Neural cell (in vitro differentiated cells): ENCODE data around the gene GLE1. TPM values are rescaled to one million over a fixed set of nuclear protein-coding genes. Genes with fewer than 3 reads are reported as not detected.

Source experiments
- H2AFZ ChIP-seq: fragments of 200-600, 300-800 bp; sonication (generic), shearing (Covaris generic); 2 replicates; pipeline ENCODE4 v1.6.0; 2014; ENCODE audit warnings: low read depth, mild to moderate bottlenecking, antibody characterized with exemption, low read length, moderate library complexity
- H3F3A ChIP-seq: fragments of 200-600 bp; shearing (Covaris generic); 2 replicates; pipeline ENCODE4 v1.6.1; 2016; ENCODE audit warnings: mild to moderate bottlenecking, moderate library complexity, mixed read lengths, antibody characterized with exemption, low read length; ENCODE audit not compliant: insufficient read depth, poor library complexity, severe bottlenecking
- H3K27ac ChIP-seq: fragments of 200-600, 300-800 bp; sonication (generic), shearing (Covaris generic); 2 replicates; pipeline ENCODE4 v1.5.1; 2014; ENCODE audit warnings: mild to moderate bottlenecking, low read length, moderate library complexity
- H3K27me3 ChIP-seq: fragments of 300-800, 200-600 bp; sonication (generic), shearing (Covaris generic); 2 replicates; pipeline ENCODE4 v1.6.0; 2014; ENCODE audit warnings: mild to moderate bottlenecking, low read depth, low read length, moderate library complexity; ENCODE audit not compliant: insufficient read depth
- H3K36me3 ChIP-seq: fragments of 300-800, 200-600 bp; sonication (generic), shearing (Covaris generic); 2 replicates; pipeline ENCODE4 v1.5.1; 2014; ENCODE audit warnings: mild to moderate bottlenecking, antibody characterized with exemption, low read length, moderate library complexity; ENCODE audit not compliant: insufficient read depth
- H3K4me2 ChIP-seq: fragments of 300-800, 200-600 bp; sonication (generic), shearing (Covaris generic); 2 replicates; pipeline ENCODE4 v1.6.0; 2014; ENCODE audit warnings: mild to moderate bottlenecking, low read length
- H3K4me3 ChIP-seq: fragments of 300-800, 200-600 bp; sonication (generic), shearing (Covaris generic); 2 replicates; pipeline ENCODE4 v1.5.1; 2014; ENCODE audit warnings: mild to moderate bottlenecking, low read length, moderate library complexity
- H3K79me2 ChIP-seq: fragments of 200-600 bp; shearing (Covaris generic); replicated peaks from 2 replicates; pipeline ENCODE4 v1.6.0; 2014; ENCODE audit warnings: mild to moderate bottlenecking, low read length, moderate library complexity; ENCODE audit not compliant: insufficient read depth
- H3K9ac ChIP-seq: fragments of 300-800, 200-600 bp; sonication (generic), shearing (Covaris generic); 2 replicates; pipeline ENCODE4 v1.6.1; 2016; ENCODE audit warnings: mild to moderate bottlenecking, low read length, mixed read lengths
- H3K9me2 ChIP-seq: fragments of 200-600 bp; shearing (Covaris generic); 2 replicates; pipeline ENCODE4 v1.6.1; 2016; ENCODE audit warnings: mild to moderate bottlenecking, low read length, mixed read lengths; ENCODE audit not compliant: insufficient read depth
- H3K9me3 ChIP-seq: fragments of 200-600, 300-800 bp; sonication (generic), shearing (Covaris generic); 2 replicates; pipeline ENCODE4 v1.6.1; 2016; ENCODE audit warnings: mild to moderate bottlenecking, mixed run types, low read length, moderate library complexity, mixed read lengths
- H4K20me1 ChIP-seq: fragments of 200-600 bp; shearing (Covaris generic); 2 replicates; pipeline ENCODE4 v1.6.1; 2016; ENCODE audit warnings: mild to moderate bottlenecking, mixed run types; ENCODE audit not compliant: insufficient read depth
- EP300 ChIP-seq: fragments of 450-650 bp; conservative IDR thresholded peaks from 2 replicates; pipeline ENCODE4 v1.6.1; 2014; ENCODE audit warnings: antibody characterized with exemption, mild to moderate bottlenecking, moderate library complexity; ENCODE audit not compliant: poor library complexity, severe bottlenecking
- EZH2 ChIP-seq: fragments of 200-600, 300-800 bp; shearing (Covaris generic), sonication (generic); IDR thresholded peaks from 2 replicates; pipeline ENCODE4 v1.6.1; 2014; ENCODE audit warnings: antibody characterized with exemption, low read length, borderline replicate concordance, mild to moderate bottlenecking; ENCODE audit not compliant: insufficient read depth, poor library complexity, severe bottlenecking
- MXI1 ChIP-seq: fragments of 450-650 bp; conservative IDR thresholded peaks from 2 replicates; pipeline ENCODE4 v1.6.1; 2014; ENCODE audit warnings: antibody characterized with exemption, mild to moderate bottlenecking; ENCODE audit not compliant: poor library complexity, severe bottlenecking
- POLR2AphosphoS5 ChIP-seq: IDR thresholded peaks from 2 replicates; pipeline ENCODE4 v1.6.1; 2012
- RAD21 ChIP-seq: fragments of 450-650 bp; conservative IDR thresholded peaks from 2 replicates; pipeline ENCODE4 v1.6.1; 2014; ENCODE audit warnings: antibody characterized with exemption, mild to moderate bottlenecking, moderate library complexity
- SMC3 ChIP-seq: fragments of 450-650 bp; conservative IDR thresholded peaks from 2 replicates; pipeline ENCODE4 v1.6.1; 2014; ENCODE audit warnings: antibody characterized with exemption, mild to moderate bottlenecking, moderate library complexity; ENCODE audit not compliant: poor library complexity
- TAF1 ChIP-seq: IDR thresholded peaks from 2 replicates; pipeline ENCODE4 v1.6.1; 2012; ENCODE audit warnings: low read depth
- polyA plus RNA-seq: library from polyadenylated mRNA; depleted of rRNA; stranded (reverse); fragments of >200 nt; gene quantifications from 2 replicates; pipeline ENCODE4 v1.2.3, GENCODE V29; 2014
- TF ChIP-seq, protein P1 (sequence below): IDR thresholded peaks from 2 replicates; pipeline ENCODE4 v1.6.1; 2012; ENCODE audit warnings: borderline replicate concordance
- TF ChIP-seq, protein P2 (sequence below): fragments of 450-650 bp; IDR thresholded peaks from 2 replicates; pipeline ENCODE4 v1.5.1; 2014; ENCODE audit warnings: antibody characterized with exemption, mild to moderate bottlenecking, moderate library complexity; ENCODE audit not compliant: poor library complexity, severe bottlenecking

Gene GLE1
- polyA plus RNA-seq, 1 donor from 2014 or later, result 29.6 TPM

DNA sequence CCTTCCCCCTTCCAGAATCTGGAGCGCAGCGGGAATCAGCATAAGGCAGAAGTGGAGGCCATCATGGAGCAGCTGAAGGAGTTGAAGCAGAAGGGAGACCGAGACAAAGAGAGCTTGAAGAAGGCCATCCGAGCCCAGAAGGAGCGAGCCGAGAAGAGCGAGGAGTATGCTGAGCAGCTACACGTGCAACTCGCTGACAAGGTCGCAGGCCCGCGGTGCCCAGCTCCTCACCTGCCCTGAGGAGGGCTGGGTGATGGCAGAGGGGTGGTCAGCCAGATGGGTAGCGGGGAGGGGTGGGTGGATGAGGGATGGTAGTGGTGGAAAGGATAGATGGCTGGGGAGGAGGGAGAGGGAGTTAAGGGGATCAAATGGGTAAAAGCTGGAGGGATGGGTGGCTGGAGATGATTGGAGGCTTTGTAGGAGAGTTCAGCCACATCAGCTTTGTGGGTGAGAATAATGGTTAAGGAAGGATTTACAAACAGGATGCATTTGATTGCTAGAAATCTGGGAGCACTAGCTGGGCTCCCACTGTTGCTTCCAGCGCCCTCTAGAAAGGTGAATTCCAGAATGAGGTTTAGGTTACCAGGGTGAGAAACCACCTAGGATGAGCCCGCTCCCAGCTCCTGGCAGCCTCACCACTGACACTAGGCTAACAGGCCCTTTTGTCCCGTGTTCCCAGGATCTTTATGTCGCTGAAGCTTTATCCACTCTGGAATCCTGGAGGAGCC lies 19.7 kb upstream of the GLE1 start:
- no peaks in the 10 kb centered on the region for H3K9me2 ChIP-seq
- H3K79me2 ChIP-seq, result no peaks in the 10 kb centered on the region
- no peak overlapping the region for H3K4me3 ChIP-seq
- no peak overlapping the region for H3K9ac ChIP-seq
- H3K27ac ChIP-seq, result no peak overlapping the region
- H3K4me2 ChIP-seq, result no peak overlapping the region
- H4K20me1 ChIP-seq, result no peaks in the 10 kb centered on the region
- TF ChIP-seq, protein P1, sequence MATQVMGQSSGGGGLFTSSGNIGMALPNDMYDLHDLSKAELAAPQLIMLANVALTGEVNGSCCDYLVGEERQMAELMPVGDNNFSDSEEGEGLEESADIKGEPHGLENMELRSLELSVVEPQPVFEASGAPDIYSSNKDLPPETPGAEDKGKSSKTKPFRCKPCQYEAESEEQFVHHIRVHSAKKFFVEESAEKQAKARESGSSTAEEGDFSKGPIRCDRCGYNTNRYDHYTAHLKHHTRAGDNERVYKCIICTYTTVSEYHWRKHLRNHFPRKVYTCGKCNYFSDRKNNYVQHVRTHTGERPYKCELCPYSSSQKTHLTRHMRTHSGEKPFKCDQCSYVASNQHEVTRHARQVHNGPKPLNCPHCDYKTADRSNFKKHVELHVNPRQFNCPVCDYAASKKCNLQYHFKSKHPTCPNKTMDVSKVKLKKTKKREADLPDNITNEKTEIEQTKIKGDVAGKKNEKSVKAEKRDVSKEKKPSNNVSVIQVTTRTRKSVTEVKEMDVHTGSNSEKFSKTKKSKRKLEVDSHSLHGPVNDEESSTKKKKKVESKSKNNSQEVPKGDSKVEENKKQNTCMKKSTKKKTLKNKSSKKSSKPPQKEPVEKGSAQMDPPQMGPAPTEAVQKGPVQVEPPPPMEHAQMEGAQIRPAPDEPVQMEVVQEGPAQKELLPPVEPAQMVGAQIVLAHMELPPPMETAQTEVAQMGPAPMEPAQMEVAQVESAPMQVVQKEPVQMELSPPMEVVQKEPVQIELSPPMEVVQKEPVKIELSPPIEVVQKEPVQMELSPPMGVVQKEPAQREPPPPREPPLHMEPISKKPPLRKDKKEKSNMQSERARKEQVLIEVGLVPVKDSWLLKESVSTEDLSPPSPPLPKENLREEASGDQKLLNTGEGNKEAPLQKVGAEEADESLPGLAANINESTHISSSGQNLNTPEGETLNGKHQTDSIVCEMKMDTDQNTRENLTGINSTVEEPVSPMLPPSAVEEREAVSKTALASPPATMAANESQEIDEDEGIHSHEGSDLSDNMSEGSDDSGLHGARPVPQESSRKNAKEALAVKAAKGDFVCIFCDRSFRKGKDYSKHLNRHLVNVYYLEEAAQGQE, result no peak
- TF ChIP-seq SMC3, result no peak
- TF ChIP-seq TAF1, result no peak
- no peak for TF ChIP-seq EP300
- TF ChIP-seq MXI1, result no peak
- TF ChIP-seq, protein P2, sequence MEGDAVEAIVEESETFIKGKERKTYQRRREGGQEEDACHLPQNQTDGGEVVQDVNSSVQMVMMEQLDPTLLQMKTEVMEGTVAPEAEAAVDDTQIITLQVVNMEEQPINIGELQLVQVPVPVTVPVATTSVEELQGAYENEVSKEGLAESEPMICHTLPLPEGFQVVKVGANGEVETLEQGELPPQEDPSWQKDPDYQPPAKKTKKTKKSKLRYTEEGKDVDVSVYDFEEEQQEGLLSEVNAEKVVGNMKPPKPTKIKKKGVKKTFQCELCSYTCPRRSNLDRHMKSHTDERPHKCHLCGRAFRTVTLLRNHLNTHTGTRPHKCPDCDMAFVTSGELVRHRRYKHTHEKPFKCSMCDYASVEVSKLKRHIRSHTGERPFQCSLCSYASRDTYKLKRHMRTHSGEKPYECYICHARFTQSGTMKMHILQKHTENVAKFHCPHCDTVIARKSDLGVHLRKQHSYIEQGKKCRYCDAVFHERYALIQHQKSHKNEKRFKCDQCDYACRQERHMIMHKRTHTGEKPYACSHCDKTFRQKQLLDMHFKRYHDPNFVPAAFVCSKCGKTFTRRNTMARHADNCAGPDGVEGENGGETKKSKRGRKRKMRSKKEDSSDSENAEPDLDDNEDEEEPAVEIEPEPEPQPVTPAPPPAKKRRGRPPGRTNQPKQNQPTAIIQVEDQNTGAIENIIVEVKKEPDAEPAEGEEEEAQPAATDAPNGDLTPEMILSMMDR, result no peak
- TF ChIP-seq RAD21, result no peak
- TF ChIP-seq POLR2AphosphoS5, result no peak
- TF ChIP-seq EZH2, result no peak
- H3K9me3 ChIP-seq, result no peaks in the 10 kb centered on the region
- no peak overlapping the region for H2AFZ ChIP-seq
- H3K36me3 ChIP-seq, result peaks cover 10% of the 10 kb centered on the region
- H3F3A ChIP-seq, result no peaks in the 10 kb centered on the region
- H3K27me3 ChIP-seq, result no peaks in the 10 kb centered on the region

GRCh38 chr9:128485414-128485855 lies 19.1 kb upstream of the GLE1 start:
- Histone ChIP-seq H3F3A (no peaks in the 10 kb centered on the region), H2AFZ (no peak overlapping the region), H3K9me3 (no peaks in the 10 kb centered on the region), H3K4me2 (no peak overlapping the region), H3K36me3 (peaks cover 10% of the 10 kb centered on the region), H3K27me3 (no peaks in the 10 kb centered on the region), H3K9ac (no peak overlapping the region), H3K4me3 (no peak overlapping the region), H3K9me2 (no peaks in the 10 kb centered on the region), H3K27ac (no peak overlapping the region), H4K20me1 (no peaks in the 10 kb centered on the region), H3K79me2 (no peaks in the 10 kb centered on the region)
- TF ChIP-seq SMC3 (no peak), POLR2AphosphoS5 (no peak), TAF1 (no peak), RAD21 (no peak), EZH2 (no peak), EP300 (no peak), MXI1 (no peak)
- TF ChIP-seq, protein P2, result no peak
- TF ChIP-seq, protein P1, result no peak
